BJ (cell line): ENCODE results near the gene TUBB2A. TPM values are rescaled to one million over a fixed set of nuclear protein-coding genes. Genes with fewer than 3 reads are reported as not detected.

Source experiments
- CTCF ChIA-PET: fragments of 350-600 bp; formaldehyde crosslinking; extraction: SDS; loops from one replicate; lab custom pipeline; 2021; ENCODE audit warnings: antibody characterized with exemption, inconsistent platforms; lab: Yijun Ruan, JAX
- POLR2A ChIA-PET: fragments of 300-600 bp; sonication (Branson Sonifier 250); formaldehyde crosslinking; extraction: SDS; loops from one replicate; lab custom pipeline; 2021; ENCODE audit warnings: antibody characterized with exemption; lab: Charles Lee
- DNase-seq: peaks from one replicate; pipeline ENCODE4 v3.0.0-alpha.2; 2011; ENCODE audit warnings: low read depth
- H3K27me3 ChIP-seq: 2 replicates; pipeline ENCODE4 v1.6.0; 2011; ENCODE audit warnings: low read length; ENCODE audit not compliant: control insufficient read depth, insufficient read depth
- H3K36me3 ChIP-seq: 2 replicates; pipeline ENCODE4 v1.5.1; 2011; ENCODE audit warnings: low read length; ENCODE audit not compliant: control insufficient read depth, insufficient read depth
- H3K4me3 ChIP-seq: 2 replicates; pipeline ENCODE4 v1.5.1; 2011; ENCODE audit warnings: low read depth, mild to moderate bottlenecking, control low read depth, low read length
- CTCF ChIP-seq: IDR thresholded peaks from 2 replicates; pipeline ENCODE4 v1.5.1; 2011; ENCODE audit warnings: low read depth, mild to moderate bottlenecking, control low read depth, inconsistent platforms, low read length, moderate library complexity; ENCODE audit not compliant: insufficient read depth
- polyA plus RNA-seq: library from polyadenylated mRNA; depleted of rRNA; stranded (reverse); fragments of >200 nt; gene quantifications from 2 replicates; pipeline ENCODE4 v1.2.3, GENCODE V29; 2011

Gene TUBB2A
- polyA plus RNA-seq, 1 experiment, result 184 TPM

- Histone ChIP-seq H3K36me3 (peaks cover 6% of the 10 kb centered on the region), H3K4me3 (no peak overlapping the region), H3K27me3 (no peaks in the 10 kb centered on the region)
- TF ChIP-seq CTCF, result no peak
- POLR2A ChIA-PET, result no interaction called here
- CTCF ChIA-PET, result interaction anchor here (1.0 to 1.9 kb wide), 3 partner anchors 10 to 115 kb away, joined by 3 to 6 read pairs (median 4); no protein-coding TSS in a partner anchor
- no peak for DNase-seq
These were observed 20.9 kb downstream of the TUBB2A start for GRCh38 chr6:3136292-3137011.

- Histone ChIP-seq H3K36me3 (peaks cover 6% of the 10 kb centered on the region), H3K27me3 (no peaks in the 10 kb centered on the region), H3K4me3 (no peak overlapping the region)
- no peak for DNase-seq
- POLR2A ChIA-PET, result no interaction called here
- TF ChIP-seq CTCF, result no peak
- CTCF ChIA-PET, result interaction anchor here (1.0 to 1.9 kb wide), 3 partner anchors 9 to 116 kb away, joined by 3 to 6 read pairs (median 4); no protein-coding TSS in a partner anchor
These were observed 21.6 kb downstream of the TUBB2A start for GRCh38 chr6:3135668-3136291.

- Histone ChIP-seq H3K4me3 (no peak overlapping the region), H3K27me3 (no peaks in the 10 kb centered on the region), H3K36me3 (peaks cover 7% of the 10 kb centered on the region)
- ChIA-PET CTCF (interaction anchor here (1.9 kb wide), 1 partner anchor 126 kb away, joined by 4 read pairs; the partner anchor contains the start of gene PSMG4), POLR2A (no interaction called here)
- no peak for DNase-seq
- TF ChIP-seq CTCF, result no peak
These were observed 23.8 kb downstream of the TUBB2A start for GRCh38 chr6:3133515-3133914.

- Histone ChIP-seq H3K4me3 (no peak overlapping the region), H3K36me3 (peaks cover 7% of the 10 kb centered on the region; the same call in 1 of the 2 replicates), H3K27me3 (no peaks in the 10 kb centered on the region)
- no peak for TF ChIP-seq CTCF
- no peak for DNase-seq
- ChIA-PET CTCF (interaction anchor here (0.6 to 1.9 kb wide), 4 partner anchors 25 to 128 kb away, joined by 3 to 4 read pairs (median 3); partner anchors contain the start of genes PSMG4 and TUBB2A), POLR2A (interaction anchor here (0.6 kb wide), 1 partner anchor 16 kb away, joined by 4 read pairs; no protein-coding TSS in a partner anchor)
These were observed 25.6 kb downstream of the TUBB2A start for GRCh38 chr6:3131695-3132094.
